Activated naive CD8-positive, alpha-beta T cell treated with anti-CD3 and anti-CD28 coated beads, Interleukin-2, amount 50 U/mL, for 24 hours (primary cell): ENCODE results near the gene NT5DC1.

ENCODE experiments used
- ATAC-seq: fragments of 150-1000 bp; cut with Tn5 transposase; one replicate; pipeline ENCODE4 v1.10.0; 2021
- DNase-seq: peaks from one replicate; pipeline ENCODE4 v3.0.0; 2021
- H3K27ac Mint-ChIP-seq: one replicate; pipeline ENCODE4 v1.8.0; 2021; ENCODE audit warnings: mild to moderate bottlenecking, mixed read lengths
- H3K27me3 Mint-ChIP-seq: one replicate; pipeline ENCODE4 v1.8.0; 2021; ENCODE audit warnings: mixed read lengths
- H3K36me3 Mint-ChIP-seq: one replicate; pipeline ENCODE4 v1.8.0; 2021; ENCODE audit warnings: low read depth, mixed read lengths
- H3K4me1 Mint-ChIP-seq: one replicate; pipeline ENCODE4 v1.8.0; 2021; ENCODE audit warnings: mixed read lengths
- H3K4me3 Mint-ChIP-seq: one replicate; pipeline ENCODE4 v1.8.0; 2021; ENCODE audit warnings: mild to moderate bottlenecking, moderate library complexity, mixed read lengths
- H3K9me3 Mint-ChIP-seq: one replicate; pipeline ENCODE4 v1.8.0; 2021; ENCODE audit warnings: mixed read lengths

Gene NT5DC1

DNA sequence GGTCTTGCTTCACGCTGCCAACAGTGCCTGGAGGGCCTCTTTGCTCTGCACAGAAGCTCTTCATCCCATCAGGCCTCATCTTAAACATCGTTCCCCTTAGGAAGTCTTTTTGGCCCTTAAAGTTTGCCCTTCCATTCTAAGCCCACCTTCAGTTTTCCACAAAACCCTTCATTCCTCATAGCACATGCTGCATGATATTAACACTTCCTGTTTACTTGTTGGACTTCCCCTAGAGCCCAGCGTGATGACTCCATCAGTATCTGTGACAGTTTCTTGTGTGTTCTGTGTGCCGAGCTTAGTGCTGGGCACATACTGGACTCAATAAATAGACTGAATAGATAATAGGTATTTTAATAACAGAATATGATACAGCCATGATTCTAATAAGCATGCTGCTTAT is 2.2 kb downstream of the NT5DC1 start:
- peak overlapping the region; percentile 87 for H3K4me3 Mint-ChIP-seq
- no peaks in the 10 kb centered on the region for H3K27me3 Mint-ChIP-seq
- peaks cover 65% of the 10 kb centered on the region for H3K4me1 Mint-ChIP-seq

DNA sequence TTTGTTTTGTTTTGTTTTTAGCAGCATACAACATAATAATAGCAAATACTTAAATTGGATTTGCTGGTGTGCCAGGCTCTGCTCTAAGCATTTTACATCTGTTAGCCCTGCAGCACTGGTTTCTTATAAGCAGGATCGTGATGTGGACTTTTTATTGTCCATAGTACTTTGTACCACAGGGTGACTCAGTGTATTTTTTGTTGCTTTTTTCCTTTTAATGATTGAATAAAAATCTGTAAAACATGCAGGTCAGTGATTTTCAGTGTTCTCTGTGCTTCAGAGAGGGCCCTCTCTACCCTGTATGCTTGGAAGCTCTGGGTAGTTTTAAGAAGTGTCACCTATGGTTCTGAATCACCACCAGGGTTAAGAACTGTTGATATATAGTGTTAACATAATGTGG is 4.0 kb downstream of the NT5DC1 start:
- DNase-seq (no peak), ATAC-seq (no peak)
- Mint-ChIP-seq H3K4me1 (peaks cover 59% of the 10 kb centered on the region), H3K36me3 (peaks cover 20% of the 10 kb centered on the region), H3K27ac (no peak overlapping the region), H3K9me3 (no peaks in the 10 kb centered on the region), H3K4me3 (no peak overlapping the region), H3K27me3 (no peaks in the 10 kb centered on the region)

More for the DNA sequence above, 2.2 kb downstream of the NT5DC1 start:
- ATAC-seq (no peak), DNase-seq (no peak)
- H3K9me3 Mint-ChIP-seq: no peaks in the 10 kb centered on the region
- H3K36me3 Mint-ChIP-seq: peaks cover 11% of the 10 kb centered on the region
- H3K27ac Mint-ChIP-seq: no peak overlapping the region

DNA sequence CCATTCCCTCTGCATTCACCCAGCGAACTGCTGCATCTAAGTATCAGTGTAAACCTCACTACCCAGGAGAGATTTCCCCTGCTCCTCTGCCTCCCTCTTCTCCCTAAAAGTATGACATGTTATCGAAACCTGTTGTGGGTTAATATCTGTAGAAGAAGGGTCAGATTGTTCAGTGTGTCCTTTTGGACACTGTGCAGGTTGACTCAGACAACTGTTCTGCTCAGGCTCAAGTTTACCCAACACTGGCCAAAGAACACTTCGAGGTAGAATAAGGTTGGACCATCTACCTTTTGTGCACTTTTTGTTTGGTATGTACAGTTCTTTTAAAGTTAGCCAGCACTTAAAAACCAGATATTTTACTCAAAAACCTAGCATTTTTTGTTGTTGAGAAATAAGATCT is 4.6 kb downstream of the NT5DC1 start:
- Mint-ChIP-seq H3K4me3 (no peak overlapping the region), H3K36me3 (peaks cover 22% of the 10 kb centered on the region), H3K9me3 (no peaks in the 10 kb centered on the region), H3K4me1 (peaks cover 54% of the 10 kb centered on the region), H3K27me3 (no peaks in the 10 kb centered on the region), H3K27ac (no peak overlapping the region)
- DNase-seq: no peak
- ATAC-seq: no peak

DNA sequence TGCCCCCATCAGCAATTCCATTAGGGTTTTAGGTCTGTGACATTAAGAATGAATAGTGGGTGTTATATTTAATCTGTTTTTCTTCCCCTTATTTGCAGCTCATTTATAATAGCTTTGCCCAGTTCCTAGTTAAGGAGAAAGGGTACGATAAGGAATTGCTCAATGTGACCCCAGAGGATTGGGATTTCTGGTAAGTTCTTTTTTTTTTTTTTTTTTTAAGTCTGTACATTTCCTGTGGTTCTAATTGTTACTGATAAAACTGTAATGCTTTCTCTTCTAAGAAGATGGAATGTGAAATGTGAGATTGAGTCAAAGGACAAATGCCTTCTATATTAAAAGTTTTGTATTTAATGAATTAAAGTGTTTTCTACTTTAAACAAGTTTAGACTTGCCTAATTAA is 5.5 kb downstream of the NT5DC1 start:
- Mint-ChIP-seq H3K4me1 (peaks cover 52% of the 10 kb centered on the region), H3K9me3 (no peaks in the 10 kb centered on the region), H3K27ac (no peak overlapping the region), H3K27me3 (no peaks in the 10 kb centered on the region), H3K36me3 (peaks cover 27% of the 10 kb centered on the region), H3K4me3 (no peak overlapping the region)
- DNase-seq (no peak), ATAC-seq (no peak)

DNA sequence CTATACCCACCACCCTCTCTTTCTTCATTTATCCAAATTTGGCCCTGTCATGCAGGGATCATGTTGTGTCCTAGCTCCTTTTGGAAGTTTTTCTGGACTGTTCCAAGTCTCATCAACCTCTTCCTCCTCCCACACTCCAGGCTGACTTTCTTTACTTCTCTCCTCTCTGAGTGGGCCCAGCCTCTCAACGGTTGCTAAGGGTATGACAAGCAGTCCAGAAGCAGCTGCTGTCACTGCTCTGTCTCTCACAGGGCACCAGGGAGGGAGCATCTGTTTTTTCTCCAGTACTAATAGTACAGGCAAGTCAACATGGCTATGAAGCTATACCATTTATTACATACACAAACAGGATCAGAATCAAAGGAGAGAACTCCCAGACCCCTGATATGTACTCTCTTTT is 8.2 kb downstream of the NT5DC1 start:
- peaks cover 47% of the 10 kb centered on the region for H3K36me3 Mint-ChIP-seq
- peak; percentile 36 for ATAC-seq
- H3K9me3 Mint-ChIP-seq: no peaks in the 10 kb centered on the region
- no peak for DNase-seq
- H3K4me1 Mint-ChIP-seq: peaks cover 27% of the 10 kb centered on the region
- no peaks in the 10 kb centered on the region for H3K27me3 Mint-ChIP-seq
- no peak overlapping the region for H3K27ac Mint-ChIP-seq
- H3K4me3 Mint-ChIP-seq: no peak overlapping the region

DNA sequence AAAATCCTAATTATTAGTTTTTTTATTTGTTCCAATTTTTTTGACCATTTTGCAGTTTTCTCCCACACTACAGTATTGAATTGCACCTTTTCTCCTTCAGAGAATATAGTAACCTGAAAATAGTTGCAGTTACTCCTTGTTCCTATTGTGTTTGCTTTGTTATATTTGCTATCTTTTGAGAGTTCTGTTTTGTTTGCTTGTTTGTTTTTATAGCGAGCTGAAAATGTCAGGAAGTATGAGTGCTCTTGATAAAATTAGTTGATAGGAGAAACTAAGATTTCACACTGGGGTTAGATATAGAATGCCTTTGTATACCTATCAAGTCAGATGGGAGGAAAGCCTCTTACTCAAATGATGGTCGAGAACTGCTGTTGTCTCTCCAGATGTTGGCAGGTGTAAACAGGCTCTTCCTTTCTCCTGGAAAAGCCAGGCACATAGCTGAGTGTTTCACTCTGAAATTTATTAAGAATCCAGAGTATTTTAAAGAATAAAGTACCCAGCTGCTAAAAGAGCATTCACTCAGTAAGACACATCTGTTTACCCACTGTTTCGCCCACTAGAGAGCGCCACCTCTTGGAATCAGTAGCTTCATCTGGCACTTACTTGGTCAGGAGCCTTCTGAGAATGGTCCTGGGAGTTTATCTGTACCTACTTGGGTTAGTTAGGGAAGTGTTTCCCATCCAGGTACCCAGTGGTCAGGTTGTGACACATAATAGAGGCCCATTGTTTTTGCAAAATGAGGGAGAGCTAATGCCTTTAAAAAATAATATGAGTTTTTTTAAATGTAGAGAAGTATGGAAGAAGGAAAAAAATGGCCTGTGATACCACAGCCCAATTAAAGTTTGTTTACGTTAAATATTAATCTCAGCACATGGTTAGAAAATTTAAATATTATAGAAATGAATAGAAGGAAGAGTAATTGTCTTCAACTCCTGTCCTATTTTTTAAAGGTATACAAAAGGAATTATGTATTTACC is 11.2 kb downstream of the NT5DC1 start:
- Mint-ChIP-seq H3K4me1 (no peaks in the 10 kb centered on the region), H3K4me3 (no peak overlapping the region), H3K27ac (no peak overlapping the region), H3K27me3 (no peaks in the 10 kb centered on the region), H3K9me3 (no peaks in the 10 kb centered on the region), H3K36me3 (peaks cover 50% of the 10 kb centered on the region)
- peak; percentile 31 for DNase-seq
- ATAC-seq: peak; percentile 65

DNA sequence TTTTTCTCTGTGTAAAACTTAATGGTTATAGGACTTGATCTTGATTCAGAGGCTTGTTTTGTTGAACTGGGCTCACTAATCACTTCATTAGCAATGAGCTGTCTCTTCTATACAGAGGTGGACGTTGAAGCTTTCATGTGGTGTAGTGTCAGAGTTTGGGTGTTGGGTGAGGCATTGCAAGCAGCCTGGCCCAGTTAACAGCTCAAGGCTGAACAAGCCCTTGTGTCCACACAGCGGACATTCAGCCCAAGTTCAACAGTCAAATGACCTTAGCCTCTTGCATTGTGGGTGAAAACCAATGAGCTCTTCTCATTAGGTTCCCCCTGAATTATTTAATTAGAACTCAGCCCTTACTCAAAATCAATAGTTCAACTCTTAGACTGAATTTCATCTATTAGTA is 12.7 kb downstream of the NT5DC1 start:
- Mint-ChIP-seq H3K27ac (no peak overlapping the region), H3K4me1 (no peaks in the 10 kb centered on the region), H3K4me3 (no peak overlapping the region), H3K9me3 (no peaks in the 10 kb centered on the region), H3K27me3 (no peaks in the 10 kb centered on the region), H3K36me3 (peaks cover 52% of the 10 kb centered on the region)
- DNase-seq (no peak), ATAC-seq (no peak)

DNA sequence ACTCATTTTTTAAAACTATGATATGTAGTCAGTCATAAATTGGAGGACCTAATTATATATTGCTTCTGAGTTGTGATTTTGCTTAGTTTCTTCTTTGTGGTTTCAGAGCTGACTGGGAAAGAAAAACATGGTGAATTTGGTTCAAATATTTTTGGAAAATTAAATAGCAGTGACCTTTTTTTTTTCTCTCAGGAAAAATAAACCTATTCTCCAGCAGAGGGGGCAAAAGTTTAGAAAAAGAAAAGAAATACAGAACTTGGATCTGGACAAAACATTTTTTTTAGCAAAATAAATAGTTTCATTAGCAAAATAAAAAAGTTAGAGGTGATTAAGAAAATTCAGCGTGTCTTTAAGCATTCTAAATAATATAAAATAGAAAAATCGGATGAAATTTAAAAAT is 15.1 kb downstream of the NT5DC1 start:
- peaks cover 40% of the 10 kb centered on the region for H3K36me3 Mint-ChIP-seq
- H3K4me3 Mint-ChIP-seq: no peak overlapping the region
- no peaks in the 10 kb centered on the region for H3K27me3 Mint-ChIP-seq
- ATAC-seq (no peak), DNase-seq (no peak)
- H3K27ac Mint-ChIP-seq: no peak overlapping the region
- peaks cover 1% of the 10 kb centered on the region for H3K4me1 Mint-ChIP-seq
- H3K9me3 Mint-ChIP-seq: no peaks in the 10 kb centered on the region

DNA sequence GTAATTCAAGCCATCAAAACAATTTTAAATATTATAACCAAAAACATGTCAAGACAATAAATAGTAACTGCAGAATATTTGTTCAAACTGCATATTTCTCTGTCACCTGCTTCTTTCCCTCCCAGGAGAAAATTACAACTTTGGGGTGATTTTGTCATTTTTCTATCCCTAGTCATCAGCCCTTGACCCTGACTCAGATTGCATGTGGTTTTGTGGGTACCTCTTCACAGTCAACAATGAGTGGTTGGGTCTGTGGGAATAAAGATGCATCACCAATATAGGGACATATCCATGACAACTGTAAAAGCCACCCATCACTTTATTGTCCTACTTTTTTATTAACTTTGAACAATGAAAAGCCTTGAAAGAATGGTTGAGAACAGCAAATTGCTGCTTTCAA is 18.0 kb downstream of the NT5DC1 start:
- no peak for DNase-seq
- no peak overlapping the region for H3K4me3 Mint-ChIP-seq
- no peaks in the 10 kb centered on the region for H3K9me3 Mint-ChIP-seq
- peaks cover 21% of the 10 kb centered on the region for H3K36me3 Mint-ChIP-seq
- peaks cover 1% of the 10 kb centered on the region for H3K4me1 Mint-ChIP-seq
- no peaks in the 10 kb centered on the region for H3K27me3 Mint-ChIP-seq
- peak; percentile 88 for ATAC-seq
- peak overlapping the region; percentile 15 for H3K27ac Mint-ChIP-seq

DNA sequence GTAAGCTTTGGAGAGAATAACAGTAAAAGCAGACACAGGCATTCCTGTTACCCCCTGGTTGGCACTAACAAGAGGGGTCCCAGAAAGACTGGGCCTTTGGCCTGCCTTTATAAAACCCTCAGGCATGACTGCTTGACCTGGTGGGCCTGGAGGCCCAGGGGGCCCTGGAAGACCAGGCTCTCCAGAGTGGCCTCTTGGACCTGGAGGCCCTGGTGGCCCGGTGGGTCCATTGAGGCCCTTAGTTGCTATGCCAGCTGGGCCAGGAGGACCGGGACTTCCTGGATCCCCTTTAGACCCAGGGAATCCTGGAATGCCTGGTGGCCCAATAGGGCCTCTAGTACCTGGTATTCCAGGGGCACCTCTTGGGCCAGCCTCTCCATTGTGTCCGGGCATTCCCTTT is 19.8 kb downstream of the NT5DC1 start:
- Mint-ChIP-seq H3K27me3 (no peaks in the 10 kb centered on the region), H3K4me3 (no peak overlapping the region), H3K9me3 (no peaks in the 10 kb centered on the region), H3K36me3 (peaks cover 18% of the 10 kb centered on the region), H3K27ac (no peak overlapping the region), H3K4me1 (peaks cover 1% of the 10 kb centered on the region)
- ATAC-seq: no peak
- DNase-seq: no peak

DNA sequence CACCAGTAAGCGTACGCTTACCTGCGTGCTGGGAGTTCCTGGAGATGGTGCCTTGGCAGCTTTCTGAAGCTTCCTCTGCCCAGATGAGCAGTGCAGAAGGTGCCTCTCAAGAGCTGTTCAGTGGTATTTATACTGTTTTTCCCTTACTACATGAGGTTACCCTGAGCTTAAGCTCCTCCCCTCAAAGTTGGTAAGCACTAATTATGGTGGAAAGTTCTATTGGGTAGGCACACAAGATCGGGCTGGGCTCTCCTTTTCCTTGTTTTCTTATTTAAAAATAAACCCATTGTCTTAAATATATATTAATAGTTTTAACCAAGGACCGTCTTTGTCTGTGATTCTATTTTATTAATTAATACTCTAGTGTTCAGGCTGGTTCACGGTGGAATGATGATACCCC is 25.4 kb downstream of the NT5DC1 start, which contains the start of gene COL10A1:
Gene COL10A1 (minus strand): TSS at position 101 of the 400 bp plus-strand sequence. CDS start 640 bp downstream, outside the sequence.
- no peak within 1 kb of the TSS for H3K27ac Mint-ChIP-seq
- DNase-seq: no peak
- no peaks in the 10 kb centered on the region for H3K9me3 Mint-ChIP-seq
- no peaks in the 10 kb centered on the region for H3K4me1 Mint-ChIP-seq
- peaks cover 8% of the 10 kb centered on the region for H3K36me3 Mint-ChIP-seq
- no peak for ATAC-seq
- no peak within 1 kb of the TSS for H3K4me3 Mint-ChIP-seq
- H3K27me3 Mint-ChIP-seq: no peaks in the 10 kb centered on the region

DNA sequence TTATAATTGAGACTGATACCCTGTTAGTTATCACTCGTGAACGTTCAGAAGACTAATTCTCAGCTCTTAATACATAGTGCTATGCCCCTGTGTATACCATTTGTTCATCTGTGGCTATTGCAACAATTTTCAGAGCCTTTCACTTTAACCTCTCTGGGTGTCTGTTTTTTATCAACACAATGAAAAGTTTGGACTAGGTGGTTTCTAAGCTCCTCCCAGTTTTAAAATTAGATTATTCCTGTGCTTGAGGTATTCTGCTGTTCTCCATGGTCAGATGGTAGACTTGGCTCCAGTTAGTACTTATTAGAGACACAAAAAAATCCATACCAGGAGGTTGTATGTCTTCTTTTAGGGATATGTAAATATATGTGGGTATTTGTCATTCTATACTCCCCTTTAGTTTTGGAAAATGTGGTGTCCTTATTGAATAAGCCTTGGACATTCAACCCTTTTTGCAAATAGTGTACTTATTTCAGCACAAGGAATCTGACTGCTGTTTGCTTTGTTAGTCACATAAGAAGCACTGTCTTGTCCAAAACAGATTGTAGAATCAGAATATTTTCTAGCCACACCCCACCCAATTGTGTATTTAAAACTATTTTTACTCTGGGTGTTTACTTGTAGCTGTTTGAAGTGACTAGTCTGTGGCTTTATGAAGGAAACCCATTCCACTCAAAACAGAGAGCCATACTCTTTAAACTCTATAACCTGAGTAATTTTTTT is 27.3 kb downstream of the NT5DC1 start:
- Mint-ChIP-seq H3K4me3 (no peak overlapping the region), H3K27ac (no peak overlapping the region), H3K36me3 (peaks cover 11% of the 10 kb centered on the region), H3K9me3 (no peaks in the 10 kb centered on the region), H3K27me3 (no peaks in the 10 kb centered on the region), H3K4me1 (no peaks in the 10 kb centered on the region)
- ATAC-seq (no peak), DNase-seq (no peak)

DNA sequence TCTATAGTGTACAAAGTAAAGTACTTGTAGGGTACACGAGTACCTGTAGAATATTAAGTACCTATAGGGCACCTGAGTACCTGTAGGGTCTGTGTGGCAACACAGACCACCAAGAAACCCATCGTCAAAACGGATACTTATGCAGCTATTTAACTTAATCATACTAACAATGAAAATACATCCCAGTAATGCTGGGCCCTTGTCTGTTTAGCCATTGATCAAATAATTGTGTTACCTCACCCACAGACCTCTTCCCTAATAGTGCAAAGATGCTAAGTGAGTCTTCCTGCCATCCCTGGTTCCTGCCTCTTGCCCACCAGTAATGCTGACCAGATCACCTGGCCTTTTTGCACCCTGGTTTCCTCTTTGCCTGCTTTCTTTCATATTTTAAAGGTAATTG is 32.8 kb downstream of the NT5DC1 start:
- ATAC-seq (no peak), DNase-seq (no peak)
- H3K4me1 Mint-ChIP-seq: peaks cover 17% of the 10 kb centered on the region
- H3K9me3 Mint-ChIP-seq: no peaks in the 10 kb centered on the region
- H3K36me3 Mint-ChIP-seq: peaks cover 24% of the 10 kb centered on the region
- no peak overlapping the region for H3K27ac Mint-ChIP-seq
- H3K27me3 Mint-ChIP-seq: no peaks in the 10 kb centered on the region
- no peak overlapping the region for H3K4me3 Mint-ChIP-seq

DNA sequence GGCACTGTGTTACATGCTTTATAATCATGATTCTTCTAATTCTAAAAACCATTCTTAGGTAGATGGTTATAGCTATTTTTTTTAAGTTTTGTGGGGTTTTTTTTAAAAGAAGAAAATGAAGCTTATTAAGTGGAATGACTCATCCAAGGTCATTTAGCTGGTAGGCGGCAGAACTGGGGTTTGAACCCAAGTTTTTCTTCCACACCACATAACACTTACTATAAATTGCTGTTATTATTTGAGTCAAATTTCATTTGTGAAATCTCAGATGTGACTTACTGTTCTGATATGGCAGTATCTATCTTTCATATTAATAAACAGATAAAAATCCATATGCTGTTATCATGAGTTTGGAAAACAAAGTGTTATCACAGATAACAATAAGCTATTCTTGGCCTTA is 35.7 kb downstream of the NT5DC1 start:
- DNase-seq (no peak), ATAC-seq (no peak)
- no peak overlapping the region for H3K4me3 Mint-ChIP-seq
- H3K9me3 Mint-ChIP-seq: no peaks in the 10 kb centered on the region
- H3K36me3 Mint-ChIP-seq: peaks cover 27% of the 10 kb centered on the region
- H3K27ac Mint-ChIP-seq: no peak overlapping the region
- peaks cover 17% of the 10 kb centered on the region for H3K4me1 Mint-ChIP-seq
- no peaks in the 10 kb centered on the region for H3K27me3 Mint-ChIP-seq

DNA sequence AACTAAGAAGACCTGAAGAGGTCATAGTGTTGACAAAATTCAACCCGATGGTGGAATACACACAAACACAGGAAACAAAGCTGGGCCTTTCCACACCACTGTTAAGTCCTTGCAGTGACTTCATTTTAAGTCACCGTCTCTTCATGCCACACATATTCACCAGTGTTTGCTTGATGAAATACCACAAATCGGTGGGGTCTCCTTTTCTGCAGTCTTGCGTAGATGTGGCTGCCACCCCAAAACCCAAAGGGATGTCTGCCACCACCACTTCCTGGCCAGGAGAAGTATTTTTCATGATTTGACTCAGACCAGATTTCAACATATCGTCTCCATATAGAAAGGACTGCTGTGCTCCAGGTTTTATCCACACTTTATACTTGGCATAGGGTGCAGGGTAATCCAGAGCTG is 36.3 kb downstream of the NT5DC1 start:
- Mint-ChIP-seq H3K27me3 (no peaks in the 10 kb centered on the region), H3K4me1 (peaks cover 17% of the 10 kb centered on the region), H3K36me3 (peaks cover 27% of the 10 kb centered on the region), H3K4me3 (no peak overlapping the region), H3K9me3 (no peaks in the 10 kb centered on the region), H3K27ac (peak overlapping the region; percentile 66)
- DNase-seq (peak; percentile 26), ATAC-seq (peak; percentile 83)
